Progenitor cell of endocrine pancreas (in vitro differentiated cells): ENCODE data around the gene ITPKC. TPM values are rescaled to one million over a fixed set of nuclear protein-coding genes. Genes with fewer than 3 reads are reported as not detected.

Experiments used
- DNase-seq: peaks from one replicate; pipeline ENCODE4 v3.0.0; 2021; ENCODE audit warnings: low spot score; ENCODE audit not compliant: unreplicated experiment
- H3K27ac Mint-ChIP-seq: 2 replicates; pipeline ENCODE4 v1.8.0; 2021; ENCODE audit warnings: mild to moderate bottlenecking, moderate library complexity, mixed read lengths
- H3K27me3 Mint-ChIP-seq: 2 replicates; pipeline ENCODE4 v1.8.0; 2021; ENCODE audit warnings: mixed read lengths
- H3K36me3 Mint-ChIP-seq: 2 replicates; pipeline ENCODE4 v1.8.0; 2022; ENCODE audit warnings: mixed read lengths; ENCODE audit not compliant: insufficient read depth
- H3K4me1 Mint-ChIP-seq: 2 replicates; pipeline ENCODE4 v1.8.0; 2021; ENCODE audit warnings: low read depth, mixed read lengths
- H3K4me3 Mint-ChIP-seq: 2 replicates; pipeline ENCODE4 v1.8.0; 2021; ENCODE audit warnings: low read depth, mild to moderate bottlenecking, moderate library complexity, mixed read lengths
- H3K9me3 Mint-ChIP-seq: 2 replicates; pipeline ENCODE4 v1.8.0; 2021; ENCODE audit warnings: low read depth, mixed read lengths
- total RNA-seq: library from RNA; stranded (reverse); gene quantifications from 2 replicates; pipeline ENCODE4 v1.2.1, GENCODE V29; 2021
- TF ChIP-seq, protein P1 (sequence below): fragments of 200-600 bp; sonication (generic); IDR thresholded peaks from one replicate; pipeline ENCODE4 v1.5.0; 2021; ENCODE audit warnings: antibody characterized with exemption, mild to moderate bottlenecking; ENCODE audit not compliant: unreplicated experiment

The ITPKC gene
- total RNA-seq, 1 donor from 2014 or later, result 20.1 TPM

DNA sequence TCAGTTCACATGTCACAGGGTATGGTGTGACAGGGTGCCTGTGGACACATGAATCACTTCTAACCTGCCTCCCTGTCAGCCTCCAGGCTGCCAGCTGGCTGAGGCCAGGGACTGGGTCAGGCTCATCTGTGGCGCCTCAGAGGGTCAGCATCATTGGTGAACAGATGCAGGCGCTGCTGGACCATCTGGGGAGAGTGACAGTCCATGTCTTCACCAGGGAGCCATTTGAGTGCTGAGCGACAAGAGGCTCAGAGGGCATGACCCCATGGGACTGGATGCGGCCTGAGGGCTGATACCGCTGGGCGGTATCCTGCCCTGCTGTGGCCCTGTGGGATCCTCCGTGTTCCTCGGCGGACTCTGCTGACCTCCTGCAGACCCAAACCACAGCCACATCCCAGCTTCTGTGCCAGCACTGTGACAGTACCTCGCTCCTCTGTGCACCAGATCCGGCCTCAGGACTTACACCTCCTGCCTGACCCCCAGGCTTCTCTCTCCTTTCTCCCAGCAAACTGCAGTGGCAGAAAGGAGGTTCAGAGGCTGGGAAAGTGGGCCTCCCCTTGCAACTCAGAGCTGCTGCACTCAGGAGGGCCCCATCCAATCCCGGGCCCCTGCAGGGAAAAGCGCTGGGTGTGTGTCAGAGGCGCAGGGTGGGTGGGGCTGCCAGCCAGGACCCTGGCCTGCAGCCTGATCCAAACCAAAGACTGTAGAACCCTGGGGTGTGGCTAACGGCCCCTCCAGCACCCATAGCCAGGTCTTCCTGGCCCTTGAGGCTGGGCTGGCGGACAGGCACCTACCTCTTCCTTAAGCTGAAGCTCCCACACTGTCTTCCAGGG lies 23.2 kb downstream of the ITPKC start:
- H3K9me3 Mint-ChIP-seq, result no peaks in the 10 kb centered on the region
- TF ChIP-seq, protein P1, sequence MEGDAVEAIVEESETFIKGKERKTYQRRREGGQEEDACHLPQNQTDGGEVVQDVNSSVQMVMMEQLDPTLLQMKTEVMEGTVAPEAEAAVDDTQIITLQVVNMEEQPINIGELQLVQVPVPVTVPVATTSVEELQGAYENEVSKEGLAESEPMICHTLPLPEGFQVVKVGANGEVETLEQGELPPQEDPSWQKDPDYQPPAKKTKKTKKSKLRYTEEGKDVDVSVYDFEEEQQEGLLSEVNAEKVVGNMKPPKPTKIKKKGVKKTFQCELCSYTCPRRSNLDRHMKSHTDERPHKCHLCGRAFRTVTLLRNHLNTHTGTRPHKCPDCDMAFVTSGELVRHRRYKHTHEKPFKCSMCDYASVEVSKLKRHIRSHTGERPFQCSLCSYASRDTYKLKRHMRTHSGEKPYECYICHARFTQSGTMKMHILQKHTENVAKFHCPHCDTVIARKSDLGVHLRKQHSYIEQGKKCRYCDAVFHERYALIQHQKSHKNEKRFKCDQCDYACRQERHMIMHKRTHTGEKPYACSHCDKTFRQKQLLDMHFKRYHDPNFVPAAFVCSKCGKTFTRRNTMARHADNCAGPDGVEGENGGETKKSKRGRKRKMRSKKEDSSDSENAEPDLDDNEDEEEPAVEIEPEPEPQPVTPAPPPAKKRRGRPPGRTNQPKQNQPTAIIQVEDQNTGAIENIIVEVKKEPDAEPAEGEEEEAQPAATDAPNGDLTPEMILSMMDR, result no peak
- H3K27ac Mint-ChIP-seq, result no peak overlapping the region
- H3K36me3 Mint-ChIP-seq, result peaks cover 9% of the 10 kb centered on the region
- DNase-seq, result no peak
- no peak overlapping the region for H3K4me3 Mint-ChIP-seq
- H3K4me1 Mint-ChIP-seq, result no peaks in the 10 kb centered on the region
- no peaks in the 10 kb centered on the region for H3K27me3 Mint-ChIP-seq

DNA sequence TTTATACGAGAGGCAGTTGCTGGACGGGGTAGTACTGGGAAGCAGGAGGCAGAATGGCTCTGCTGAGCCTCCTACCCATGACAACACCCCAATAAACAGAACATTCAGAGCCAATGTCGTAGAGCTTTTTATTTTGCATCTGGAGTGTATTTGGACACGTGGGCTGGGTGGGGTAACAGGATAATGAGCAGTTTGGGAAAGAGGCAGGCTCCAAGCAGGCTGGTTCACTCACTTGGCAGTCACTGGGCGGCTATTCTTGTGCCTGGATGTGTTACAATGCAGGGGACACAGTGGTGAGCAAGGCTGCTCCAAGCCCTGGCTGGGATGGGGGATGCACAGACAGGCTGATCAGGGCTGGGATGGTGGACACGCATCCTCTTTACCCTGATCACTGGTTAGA lies 23.8 kb downstream of the ITPKC start:
- no peaks in the 10 kb centered on the region for H3K27me3 Mint-ChIP-seq
- no peaks in the 10 kb centered on the region for H3K9me3 Mint-ChIP-seq
- H3K4me1 Mint-ChIP-seq, result no peaks in the 10 kb centered on the region
- TF ChIP-seq, protein P1, result no peak
- peak overlapping the region; percentile 21 for H3K27ac Mint-ChIP-seq
- H3K4me3 Mint-ChIP-seq, result no peak overlapping the region
- H3K36me3 Mint-ChIP-seq, result peaks cover 5% of the 10 kb centered on the region
- DNase-seq, result no peak

DNA sequence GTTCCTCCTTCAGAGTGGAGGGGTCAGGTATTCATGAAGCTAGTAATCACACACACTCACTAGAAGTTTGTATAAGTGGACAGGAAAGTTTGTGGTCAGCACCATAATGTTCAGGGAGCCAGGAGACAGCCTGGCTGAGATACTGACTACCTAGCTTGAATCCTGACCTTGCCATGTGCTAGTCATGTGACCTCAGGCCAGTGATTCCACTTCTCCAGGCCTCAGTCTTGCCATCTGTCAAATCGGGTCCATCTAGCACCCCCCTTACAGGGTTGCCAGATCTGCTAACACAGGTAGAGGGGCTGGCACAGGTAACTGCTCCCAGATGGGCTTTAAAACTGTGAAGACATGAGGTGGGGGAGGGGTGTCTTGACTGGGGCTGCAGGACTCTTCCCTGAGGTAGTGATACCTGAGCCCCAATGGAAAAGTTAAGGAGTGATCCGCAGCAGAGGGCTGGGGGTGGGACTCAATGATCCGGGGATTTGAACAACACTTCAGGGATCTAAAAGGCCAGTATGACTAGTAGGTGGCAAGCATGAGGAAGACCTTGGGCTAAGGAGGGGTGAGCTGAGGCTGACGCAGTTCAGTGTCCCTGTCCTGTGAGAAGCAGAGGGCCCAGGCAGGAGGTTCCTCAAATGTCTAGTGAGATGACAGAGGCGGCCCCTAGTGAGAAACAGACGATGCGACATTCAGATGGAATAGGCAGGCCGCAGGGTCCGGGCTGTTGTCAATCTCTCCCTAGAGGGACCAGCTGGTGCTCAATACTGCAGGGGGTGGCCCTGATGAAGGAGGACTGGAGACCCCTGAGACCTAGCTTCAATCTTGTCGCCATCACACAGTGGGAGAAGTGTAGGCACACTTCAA lies 24.8 kb downstream of the ITPKC start:
- no peak overlapping the region for H3K4me3 Mint-ChIP-seq
- H3K9me3 Mint-ChIP-seq, result no peaks in the 10 kb centered on the region
- no peak for DNase-seq
- TF ChIP-seq, protein P1, result no peak
- H3K4me1 Mint-ChIP-seq, result no peaks in the 10 kb centered on the region
- H3K27ac Mint-ChIP-seq, result peak overlapping the region; percentile 79
- no peaks in the 10 kb centered on the region for H3K27me3 Mint-ChIP-seq
- peaks cover 5% of the 10 kb centered on the region for H3K36me3 Mint-ChIP-seq

DNA sequence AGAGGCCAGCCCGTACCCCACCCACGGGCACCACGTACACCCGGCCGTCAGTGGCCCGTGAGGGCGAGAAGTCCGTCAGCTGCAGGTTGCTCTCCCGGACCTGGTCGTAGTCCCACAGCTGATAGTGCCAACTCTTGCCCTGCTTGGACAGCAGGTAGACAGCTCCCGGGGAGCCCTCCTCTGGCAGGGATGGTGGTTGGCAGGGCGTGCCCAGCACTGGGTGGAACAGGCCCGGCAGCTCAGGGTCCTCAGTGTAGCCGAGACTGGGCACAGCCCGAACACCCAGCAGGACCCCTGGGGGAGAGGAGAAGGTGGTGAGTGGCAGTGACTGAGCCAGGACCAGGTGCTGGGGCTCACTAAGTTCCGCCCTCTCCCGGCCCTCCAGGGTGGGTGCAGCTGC lies 25.6 kb downstream of the ITPKC start:
- H3K27ac Mint-ChIP-seq, result no peak overlapping the region
- H3K27me3 Mint-ChIP-seq, result no peaks in the 10 kb centered on the region
- H3K4me3 Mint-ChIP-seq, result no peak overlapping the region
- no peak for DNase-seq
- peaks cover 4% of the 10 kb centered on the region for H3K36me3 Mint-ChIP-seq
- TF ChIP-seq, protein P1, result no peak
- H3K4me1 Mint-ChIP-seq, result no peaks in the 10 kb centered on the region
- no peaks in the 10 kb centered on the region for H3K9me3 Mint-ChIP-seq

DNA sequence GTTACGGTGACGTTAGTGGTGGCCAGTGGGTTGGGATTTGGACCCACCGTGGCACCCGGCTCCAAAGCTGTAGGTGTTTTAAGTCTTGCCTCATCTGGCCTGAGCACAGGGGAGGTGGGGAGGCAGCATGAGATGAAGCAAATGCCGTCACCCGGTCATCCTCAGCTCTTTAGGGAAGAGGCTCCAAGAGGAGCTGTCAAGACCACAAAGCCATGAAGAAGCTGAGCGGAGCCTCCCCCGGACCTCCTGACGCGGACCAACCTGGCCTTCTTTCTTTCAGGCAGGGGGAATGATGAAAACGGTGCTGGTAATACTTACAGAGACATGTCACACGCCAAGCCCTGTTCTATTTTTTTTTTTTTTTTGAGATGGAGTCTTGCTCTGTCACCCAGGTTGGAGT lies 26.0 kb downstream of the ITPKC start:
- TF ChIP-seq, protein P1, result no peak
- Mint-ChIP-seq H3K36me3 (peaks cover 1% of the 10 kb centered on the region), H3K9me3 (no peaks in the 10 kb centered on the region), H3K4me3 (no peak overlapping the region), H3K4me1 (no peaks in the 10 kb centered on the region), H3K27ac (no peak overlapping the region), H3K27me3 (no peaks in the 10 kb centered on the region)
- no peak for DNase-seq
